ENCODE measurements around the gene NMT2. TPM values are rescaled to one million over a fixed set of nuclear protein-coding genes. Genes with fewer than 3 reads are reported as not detected.

NMT2 gene
- total and polyA plus RNA-seq, 7 donors = 3.9 to 12.9 (median 8.2) TPM

GRCh38 chr10:15183689-15184481, 15.4 kb upstream of the NMT2 start:
- DNase-seq = no peak
- intact Hi-C loops (cut with DNase I) = no loop called here
- Histone ChIP-seq H3K9me3 (no peaks in the 10 kb centered on the region), H3K36me3 (ENCODE audit: insufficient read depth in 1 of 2, low read depth in 1 of 2) (no peaks in the 10 kb centered on the region), H3K27ac (no peak overlapping the region), H3K27me3 (ENCODE audit: insufficient read depth in 3 of 3, low read length in 2 of 3) (no peaks in the 10 kb centered on the region), H3K4me3 (no peak overlapping the region), H3K4me1 (no peaks in the 10 kb centered on the region)
- WGBS, 3 donors = 90 to 91% (median 91%) methylated on average over 11 of the region's 11 CpGs
- TF ChIP-seq CTCF (IDR thresholded peaks at IDR 0.05) = no peak
- no peak for ATAC-seq

- Histone ChIP-seq H3K27me3 (ENCODE audit: insufficient read depth in 3 of 3, low read length in 2 of 3) (no peaks in the 10 kb centered on the region), H3K4me3 (no peak overlapping the region), H3K36me3 (ENCODE audit: insufficient read depth in 1 of 2, low read depth in 1 of 2) (no peaks in the 10 kb centered on the region), H3K27ac (no peak overlapping the region), H3K9me3 (no peaks in the 10 kb centered on the region), H3K4me1 (no peaks in the 10 kb centered on the region)
- DNase-seq (no peak), ATAC-seq (no peak)
- WGBS, 3 donors = 68 to 75% (median 74%) methylated on average over 8 of the region's 8 CpGs
- TF ChIP-seq CTCF (IDR thresholded peaks at IDR 0.05) = no peak
- intact Hi-C loops (cut with DNase I) = no loop called here
Observed at GRCh38 chr10:15182540-15183207, 14.2 kb upstream of the NMT2 start.

GRCh38 chr10:15181576-15182156, 13.2 kb upstream of the NMT2 start:
- DNase-seq (no peak), ATAC-seq (no peak)
- no peak for TF ChIP-seq CTCF (IDR thresholded peaks at IDR 0.05)
- H3K9me3 ChIP-seq = no peaks in the 10 kb centered on the region
- H3K36me3 ChIP-seq (ENCODE audit: insufficient read depth in 1 of 2, low read depth in 1 of 2) = no peaks in the 10 kb centered on the region
- WGBS, 3 donors = 68 to 70% (median 69%) methylated on average over 2 of the region's 2 CpGs
- no peaks in the 10 kb centered on the region for H3K4me1 ChIP-seq
- no peaks in the 10 kb centered on the region for H3K27me3 ChIP-seq (ENCODE audit: insufficient read depth in 3 of 3, low read length in 2 of 3)
- H3K27ac ChIP-seq = no peak overlapping the region
- H3K4me3 ChIP-seq = no peak overlapping the region
- intact Hi-C loops (cut with DNase I) = no loop called here

- WGBS, 3 donors = 64 to 72% (median 66%) methylated on average over 5 of the region's 5 CpGs
- no peak overlapping the region for H3K27ac ChIP-seq
- no peak for ATAC-seq
- H3K4me1 ChIP-seq = no peaks in the 10 kb centered on the region
- intact Hi-C loops (cut with DNase I) = no loop called here
- no peaks in the 10 kb centered on the region for H3K27me3 ChIP-seq (ENCODE audit: insufficient read depth in 3 of 3, low read length in 2 of 3)
- no peak for DNase-seq
- H3K36me3 ChIP-seq (ENCODE audit: insufficient read depth in 1 of 2, low read depth in 1 of 2) = no peaks in the 10 kb centered on the region
- H3K4me3 ChIP-seq = no peak overlapping the region
- no peaks in the 10 kb centered on the region for H3K9me3 ChIP-seq
- no peak for TF ChIP-seq CTCF (IDR thresholded peaks at IDR 0.05)
Observed at GRCh38 chr10:15180736-15181135, 12.2 kb upstream of the NMT2 start.

All from psoas muscle (tissue), 8 donors.